HG03066 (cell line): ENCODE results near the gene MLH3.

ENCODE experiments used
- ATAC-seq: cut with Tn5 transposase; IDR thresholded peaks from one replicate; pipeline ENCODE4 v1.9.1; 2021; ENCODE audit warnings: low read depth; ENCODE audit not compliant: unreplicated experiment

Gene MLH3

GRCh38 chr14:75050852-75051555, at the start of gene MLH3:
Gene MLH3, minus strand, starts transcription at chr14:75051467. Its CDS starts 1,812 bp downstream, at chr14:75049655.
- ATAC-seq: no peak

- no peak for ATAC-seq
Measured at GRCh38 chr14:75098682-75099081, 47.4 kb upstream of the MLH3 start.

- ATAC-seq: no peak
Measured at GRCh38 chr14:75098212-75098611, 46.9 kb upstream of the MLH3 start.

GRCh38 chr14:75096959-75097358, 45.7 kb upstream of the MLH3 start:
- ATAC-seq: no peak

GRCh38 chr14:75095690-75096089, 44.4 kb upstream of the MLH3 start:
- no peak for ATAC-seq

GRCh38 chr14:75094896-75095295, 43.6 kb upstream of the MLH3 start:
- ATAC-seq: no peak

GRCh38 chr14:75092698-75093097, 41.4 kb upstream of the MLH3 start:
- ATAC-seq: no peak

- ATAC-seq: no peak
Measured at GRCh38 chr14:75091251-75091650, 40.0 kb upstream of the MLH3 start.

- ATAC-seq: no peak
Measured at GRCh38 chr14:75090353-75090752, 39.1 kb upstream of the MLH3 start.

GRCh38 chr14:75088566-75089373, 37.5 kb upstream of the MLH3 start:
- no peak for ATAC-seq

GRCh38 chr14:75088153-75088552, 36.9 kb upstream of the MLH3 start:
- ATAC-seq: no peak

GRCh38 chr14:75084513-75084912, 33.2 kb upstream of the MLH3 start:
- no peak for ATAC-seq

GRCh38 chr14:75083271-75083670, 32.0 kb upstream of the MLH3 start:
- no peak for ATAC-seq

GRCh38 chr14:75081660-75082229, 30.5 kb upstream of the MLH3 start:
- no peak for ATAC-seq

- no peak for ATAC-seq
Measured at GRCh38 chr14:75079521-75079920, 28.3 kb upstream of the MLH3 start.

- no peak for ATAC-seq
Measured at GRCh38 chr14:75077794-75078193, 26.5 kb upstream of the MLH3 start.

- no peak for ATAC-seq
Measured at GRCh38 chr14:75070383-75070782, 19.1 kb upstream of the MLH3 start.

- no peak for ATAC-seq
Measured at GRCh38 chr14:75069811-75070145, 18.5 kb upstream of the MLH3 start.

- ATAC-seq: peak; percentile 74
Measured at GRCh38 chr14:75069121-75069810, 18.0 kb upstream of the MLH3 start, which contains the start of gene ZC2HC1C. Gene ZC2HC1C, plus strand, starts transcription at chr14:75069641. Its CDS starts 933 bp downstream, at chr14:75070574.

- no peak for ATAC-seq
Measured at GRCh38 chr14:75068294-75069120, 17.2 kb upstream of the MLH3 start.
